GM21576 (cell line): Measurements from ENCODE around the gene ALOX12B.
"Not testable (repeated sequence)": the region's sequence is repeated elsewhere in the genome, so short reads cannot be mapped to it uniquely, and the experiment has no call there.

ENCODE experiments used
- ATAC-seq: cut with Tn5 transposase; IDR thresholded peaks from one replicate; pipeline ENCODE4 v1.9.1; 2021; ENCODE audit warnings: mild to moderate bottlenecking, moderate library complexity; ENCODE audit not compliant: unreplicated experiment

Gene ALOX12B

GRCh38 chr17:8089728-8090127 is 2.2 kb upstream of the ALOX12B start:
- no peak for ATAC-seq

- ATAC-seq: no peak
Measured at GRCh38 chr17:8087952-8088230, 375 bp upstream of the ALOX12B start.

GRCh38 chr17:8084250-8084649 is 3.3 kb downstream of the ALOX12B start:
- ATAC-seq: no peak

- ATAC-seq: no peak
Measured at GRCh38 chr17:8082292-8082691, 5.2 kb downstream of the ALOX12B start.

- no peak for ATAC-seq
Measured at GRCh38 chr17:8081876-8082275, 5.6 kb downstream of the ALOX12B start.

GRCh38 chr17:8080799-8081219 is 6.7 kb downstream of the ALOX12B start:
- ATAC-seq: no peak

GRCh38 chr17:8080208-8080798 is 7.2 kb downstream of the ALOX12B start:
- no peak for ATAC-seq

- ATAC-seq: no peak
Measured at GRCh38 chr17:8079291-8080207, 8.0 kb downstream of the ALOX12B start.

GRCh38 chr17:8077939-8078338 is 9.6 kb downstream of the ALOX12B start:
- ATAC-seq: not testable (repeated sequence)

GRCh38 chr17:8076502-8077266 is 10.8 kb downstream of the ALOX12B start:
- no peak for ATAC-seq

- no peak for ATAC-seq
Measured at GRCh38 chr17:8075574-8076342, 11.8 kb downstream of the ALOX12B start.

GRCh38 chr17:8075081-8075480 is 12.4 kb downstream of the ALOX12B start:
- ATAC-seq: no peak

- no peak for ATAC-seq
Measured at GRCh38 chr17:8074554-8074953, 13.0 kb downstream of the ALOX12B start.

- peak; percentile 60 for ATAC-seq
Measured at GRCh38 chr17:8073627-8074484, 13.7 kb downstream of the ALOX12B start.

- ATAC-seq: no peak
Measured at GRCh38 chr17:8072729-8073461, 14.6 kb downstream of the ALOX12B start.

GRCh38 chr17:8072341-8072728 is 15.2 kb downstream of the ALOX12B start:
- no peak for ATAC-seq

- no peak for ATAC-seq
Measured at GRCh38 chr17:8071496-8071895, 16.0 kb downstream of the ALOX12B start.

- no peak for ATAC-seq
Measured at GRCh38 chr17:8069587-8069860, 18.0 kb downstream of the ALOX12B start.

- ATAC-seq: no peak
Measured at GRCh38 chr17:8068736-8069586, 18.6 kb downstream of the ALOX12B start.
